DMS153 (cell line): Measurements from ENCODE around the gene MYH14.
"Not testable (repeated sequence)": the region's sequence is repeated elsewhere in the genome, so short reads cannot be mapped to it uniquely, and the experiment has no call there.

ENCODE experiments used
- DNase-seq: peaks from one replicate; lab custom pipeline; 2025; lab: John Stamatoyannopoulos, UW

MYH14 gene

GRCh38 chr19:50333235-50333736, 129.9 kb downstream of the MYH14 start:
- peak; percentile 93 for DNase-seq

- DNase-seq, result peak; percentile 85
These were observed 130.6 kb downstream of the MYH14 start for GRCh38 chr19:50333737-50334617.

GRCh38 chr19:50334741-50335421, 131.5 kb downstream of the MYH14 start:
- no peak for DNase-seq

GRCh38 chr19:50337031-50337430, 133.6 kb downstream of the MYH14 start:
- DNase-seq, result not testable (repeated sequence)

GRCh38 chr19:50340331-50340730, 136.9 kb downstream of the MYH14 start:
- no peak for DNase-seq

GRCh38 chr19:50341091-50341564, 137.7 kb downstream of the MYH14 start:
- no peak for DNase-seq

- DNase-seq, result no peak
These were observed 141.4 kb downstream of the MYH14 start for GRCh38 chr19:50344661-50345318.

- DNase-seq, result not testable (repeated sequence)
These were observed 143.7 kb downstream of the MYH14 start for GRCh38 chr19:50347089-50347581.

GRCh38 chr19:50349277-50350057, 146.0 kb downstream of the MYH14 start:
- no peak for DNase-seq

- DNase-seq, result no peak
These were observed 148.8 kb downstream of the MYH14 start for GRCh38 chr19:50352242-50352641.

GRCh38 chr19:50353487-50353880, 150.1 kb downstream of the MYH14 start:
- DNase-seq, result not testable (repeated sequence)

- no peak for DNase-seq
These were observed 153.3 kb downstream of the MYH14 start for GRCh38 chr19:50356691-50357177.

- DNase-seq, result peak; percentile 58
These were observed 154.0 kb downstream of the MYH14 start for GRCh38 chr19:50357178-50358100.

GRCh38 chr19:50358483-50359327, 155.3 kb downstream of the MYH14 start:
- peak; percentile 21 for DNase-seq

GRCh38 chr19:50359328-50359818, 156.0 kb downstream of the MYH14 start:
- no peak for DNase-seq
